WTC11 (cell line): ENCODE measurements around the gene METRNL.

Experiments used
- ETV6 ChIP-seq: sonication (generic); formaldehyde crosslinking; IDR thresholded peaks from 2 replicates; pipeline ENCODE4 v1.8.1; 2022; ENCODE audit warnings: mild to moderate bottlenecking, missing genetic modification reagents
- FOXJ3 ChIP-seq: sonication (generic); formaldehyde crosslinking; IDR thresholded peaks from 2 replicates; pipeline ENCODE4 v1.9.0; 2021; ENCODE audit warnings: missing genetic modification reagents, mild to moderate bottlenecking, borderline replicate concordance
- OVOL2 ChIP-seq: fragments of 250-450 bp; sonication (Bioruptor Pico); IDR thresholded peaks from 2 replicates; pipeline ENCODE4 v1.9.0; 2021; ENCODE audit warnings: mild to moderate bottlenecking, borderline replicate concordance
- TP53 ChIP-seq: sonication (generic); formaldehyde crosslinking; IDR thresholded peaks from 2 replicates; pipeline ENCODE4 v1.8.1; 2023; ENCODE audit warnings: mild to moderate bottlenecking, missing genetic modification reagents
- ZNF138 ChIP-seq: sonication (generic); formaldehyde crosslinking; conservative IDR thresholded peaks from 2 replicates; pipeline ENCODE4 v1.8.1; 2022; ENCODE audit warnings: mild to moderate bottlenecking, moderate library complexity, missing genetic modification reagents
- TF ChIP-seq, protein P1 (sequence below): fragments of 200-600 bp; IDR thresholded peaks from 2 replicates; pipeline ENCODE4 v1.8.0; 2022; ENCODE audit warnings: antibody characterized with exemption
- TF ChIP-seq, protein P2 (sequence below): sonication (generic); formaldehyde crosslinking; IDR thresholded peaks from 2 replicates; pipeline ENCODE4 v1.8.0; 2022; ENCODE audit warnings: mild to moderate bottlenecking, missing genetic modification reagents
- TF ChIP-seq, protein P3 (sequence below): sonication (generic); formaldehyde crosslinking; IDR thresholded peaks from 2 replicates; pipeline ENCODE4 v1.8.0; 2022; ENCODE audit warnings: mild to moderate bottlenecking, missing genetic modification reagents
- TF ChIP-seq, protein P4 (sequence below): sonication (generic); formaldehyde crosslinking; conservative IDR thresholded peaks from 2 replicates; pipeline ENCODE4 v1.8.1; 2023; ENCODE audit warnings: mild to moderate bottlenecking, low read depth, missing genetic modification reagents, moderate library complexity
- TF ChIP-seq, protein P5 (sequence below): sonication (generic); formaldehyde crosslinking; IDR thresholded peaks from 2 replicates; pipeline ENCODE4 v1.8.1; 2023; ENCODE audit warnings: mild to moderate bottlenecking, missing genetic modification reagents
- TF ChIP-seq, protein P6 (sequence below): sonication (generic); formaldehyde crosslinking; IDR thresholded peaks from 2 replicates; pipeline ENCODE4 v1.8.1; 2023; ENCODE audit warnings: mild to moderate bottlenecking, moderate library complexity, missing genetic modification reagents

GRCh38 chr17:83067071-83067717, 12.2 kb upstream of the METRNL start:
- TF ChIP-seq, protein P1, sequence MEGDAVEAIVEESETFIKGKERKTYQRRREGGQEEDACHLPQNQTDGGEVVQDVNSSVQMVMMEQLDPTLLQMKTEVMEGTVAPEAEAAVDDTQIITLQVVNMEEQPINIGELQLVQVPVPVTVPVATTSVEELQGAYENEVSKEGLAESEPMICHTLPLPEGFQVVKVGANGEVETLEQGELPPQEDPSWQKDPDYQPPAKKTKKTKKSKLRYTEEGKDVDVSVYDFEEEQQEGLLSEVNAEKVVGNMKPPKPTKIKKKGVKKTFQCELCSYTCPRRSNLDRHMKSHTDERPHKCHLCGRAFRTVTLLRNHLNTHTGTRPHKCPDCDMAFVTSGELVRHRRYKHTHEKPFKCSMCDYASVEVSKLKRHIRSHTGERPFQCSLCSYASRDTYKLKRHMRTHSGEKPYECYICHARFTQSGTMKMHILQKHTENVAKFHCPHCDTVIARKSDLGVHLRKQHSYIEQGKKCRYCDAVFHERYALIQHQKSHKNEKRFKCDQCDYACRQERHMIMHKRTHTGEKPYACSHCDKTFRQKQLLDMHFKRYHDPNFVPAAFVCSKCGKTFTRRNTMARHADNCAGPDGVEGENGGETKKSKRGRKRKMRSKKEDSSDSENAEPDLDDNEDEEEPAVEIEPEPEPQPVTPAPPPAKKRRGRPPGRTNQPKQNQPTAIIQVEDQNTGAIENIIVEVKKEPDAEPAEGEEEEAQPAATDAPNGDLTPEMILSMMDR: no peak
- TF ChIP-seq, protein P2, sequence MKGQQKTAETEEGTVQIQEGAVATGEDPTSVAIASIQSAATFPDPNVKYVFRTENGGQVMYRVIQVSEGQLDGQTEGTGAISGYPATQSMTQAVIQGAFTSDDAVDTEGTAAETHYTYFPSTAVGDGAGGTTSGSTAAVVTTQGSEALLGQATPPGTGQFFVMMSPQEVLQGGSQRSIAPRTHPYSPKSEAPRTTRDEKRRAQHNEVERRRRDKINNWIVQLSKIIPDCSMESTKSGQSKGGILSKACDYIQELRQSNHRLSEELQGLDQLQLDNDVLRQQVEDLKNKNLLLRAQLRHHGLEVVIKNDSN (CRISPR knock-in tag): no peak
- TF ChIP-seq, protein P3, sequence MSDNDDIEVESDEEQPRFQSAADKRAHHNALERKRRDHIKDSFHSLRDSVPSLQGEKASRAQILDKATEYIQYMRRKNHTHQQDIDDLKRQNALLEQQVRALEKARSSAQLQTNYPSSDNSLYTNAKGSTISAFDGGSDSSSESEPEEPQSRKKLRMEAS (CRISPR knock-in tag): no peak
- TF ChIP-seq, protein P4, sequence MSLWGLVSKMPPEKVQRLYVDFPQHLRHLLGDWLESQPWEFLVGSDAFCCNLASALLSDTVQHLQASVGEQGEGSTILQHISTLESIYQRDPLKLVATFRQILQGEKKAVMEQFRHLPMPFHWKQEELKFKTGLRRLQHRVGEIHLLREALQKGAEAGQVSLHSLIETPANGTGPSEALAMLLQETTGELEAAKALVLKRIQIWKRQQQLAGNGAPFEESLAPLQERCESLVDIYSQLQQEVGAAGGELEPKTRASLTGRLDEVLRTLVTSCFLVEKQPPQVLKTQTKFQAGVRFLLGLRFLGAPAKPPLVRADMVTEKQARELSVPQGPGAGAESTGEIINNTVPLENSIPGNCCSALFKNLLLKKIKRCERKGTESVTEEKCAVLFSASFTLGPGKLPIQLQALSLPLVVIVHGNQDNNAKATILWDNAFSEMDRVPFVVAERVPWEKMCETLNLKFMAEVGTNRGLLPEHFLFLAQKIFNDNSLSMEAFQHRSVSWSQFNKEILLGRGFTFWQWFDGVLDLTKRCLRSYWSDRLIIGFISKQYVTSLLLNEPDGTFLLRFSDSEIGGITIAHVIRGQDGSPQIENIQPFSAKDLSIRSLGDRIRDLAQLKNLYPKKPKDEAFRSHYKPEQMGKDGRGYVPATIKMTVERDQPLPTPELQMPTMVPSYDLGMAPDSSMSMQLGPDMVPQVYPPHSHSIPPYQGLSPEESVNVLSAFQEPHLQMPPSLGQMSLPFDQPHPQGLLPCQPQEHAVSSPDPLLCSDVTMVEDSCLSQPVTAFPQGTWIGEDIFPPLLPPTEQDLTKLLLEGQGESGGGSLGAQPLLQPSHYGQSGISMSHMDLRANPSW (CRISPR knock-in tag): no peak
- TF ChIP-seq, protein P5, sequence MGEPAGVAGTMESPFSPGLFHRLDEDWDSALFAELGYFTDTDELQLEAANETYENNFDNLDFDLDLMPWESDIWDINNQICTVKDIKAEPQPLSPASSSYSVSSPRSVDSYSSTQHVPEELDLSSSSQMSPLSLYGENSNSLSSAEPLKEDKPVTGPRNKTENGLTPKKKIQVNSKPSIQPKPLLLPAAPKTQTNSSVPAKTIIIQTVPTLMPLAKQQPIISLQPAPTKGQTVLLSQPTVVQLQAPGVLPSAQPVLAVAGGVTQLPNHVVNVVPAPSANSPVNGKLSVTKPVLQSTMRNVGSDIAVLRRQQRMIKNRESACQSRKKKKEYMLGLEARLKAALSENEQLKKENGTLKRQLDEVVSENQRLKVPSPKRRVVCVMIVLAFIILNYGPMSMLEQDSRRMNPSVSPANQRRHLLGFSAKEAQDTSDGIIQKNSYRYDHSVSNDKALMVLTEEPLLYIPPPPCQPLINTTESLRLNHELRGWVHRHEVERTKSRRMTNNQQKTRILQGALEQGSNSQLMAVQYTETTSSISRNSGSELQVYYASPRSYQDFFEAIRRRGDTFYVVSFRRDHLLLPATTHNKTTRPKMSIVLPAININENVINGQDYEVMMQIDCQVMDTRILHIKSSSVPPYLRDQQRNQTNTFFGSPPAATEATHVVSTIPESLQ (CRISPR knock-in tag): no peak
- TF ChIP-seq OVOL2 (CRISPR knock-in tag) (no peak), FOXJ3 (CRISPR knock-in tag) (no peak), TP53 (CRISPR knock-in tag) (no peak), ZNF138 (CRISPR knock-in tag) (no peak), ETV6 (CRISPR knock-in tag) (no peak)
- TF ChIP-seq, protein P6, sequence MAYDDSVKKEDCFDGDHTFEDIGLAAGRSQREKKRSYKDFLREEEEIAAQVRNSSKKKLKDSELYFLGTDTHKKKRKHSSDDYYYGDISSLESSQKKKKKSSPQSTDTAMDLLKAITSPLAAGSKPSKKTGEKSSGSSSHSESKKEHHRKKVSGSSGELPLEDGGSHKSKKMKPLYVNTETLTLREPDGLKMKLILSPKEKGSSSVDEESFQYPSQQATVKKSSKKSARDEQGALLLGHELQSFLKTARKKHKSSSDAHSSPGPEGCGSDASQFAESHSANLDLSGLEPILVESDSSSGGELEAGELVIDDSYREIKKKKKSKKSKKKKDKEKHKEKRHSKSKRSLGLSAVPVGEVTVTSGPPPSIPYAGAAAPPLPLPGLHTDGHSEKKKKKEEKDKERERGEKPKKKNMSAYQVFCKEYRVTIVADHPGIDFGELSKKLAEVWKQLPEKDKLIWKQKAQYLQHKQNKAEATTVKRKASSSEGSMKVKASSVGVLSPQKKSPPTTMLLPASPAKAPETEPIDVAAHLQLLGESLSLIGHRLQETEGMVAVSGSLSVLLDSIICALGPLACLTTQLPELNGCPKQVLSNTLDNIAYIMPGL (CRISPR knock-in tag): no peak
